Smooth muscle cell of bladder (primary cell): ENCODE data around the gene C9orf40. TPM values are rescaled to one million over a fixed set of nuclear protein-coding genes. Genes with fewer than 3 reads are reported as not detected.

Experiments
- total RNA-seq: library from RNA; depleted of rRNA; stranded (reverse); fragments of >200 nt; gene quantifications from 2 replicates; pipeline ENCODE4 v1.2.3, GENCODE V29; 2014

C9orf40 gene, protein sequence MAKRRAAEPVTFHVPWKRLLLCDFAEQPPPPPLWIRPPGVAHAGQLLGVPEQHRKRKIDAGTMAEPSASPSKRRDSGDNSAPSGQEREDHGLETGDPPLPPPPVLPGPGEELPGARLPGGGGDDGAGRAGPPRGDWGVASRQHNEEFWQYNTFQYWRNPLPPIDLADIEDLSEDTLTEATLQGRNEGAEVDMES
- 1.3 and 1.7 TPM in 2 replicates for total RNA-seq

DNA sequence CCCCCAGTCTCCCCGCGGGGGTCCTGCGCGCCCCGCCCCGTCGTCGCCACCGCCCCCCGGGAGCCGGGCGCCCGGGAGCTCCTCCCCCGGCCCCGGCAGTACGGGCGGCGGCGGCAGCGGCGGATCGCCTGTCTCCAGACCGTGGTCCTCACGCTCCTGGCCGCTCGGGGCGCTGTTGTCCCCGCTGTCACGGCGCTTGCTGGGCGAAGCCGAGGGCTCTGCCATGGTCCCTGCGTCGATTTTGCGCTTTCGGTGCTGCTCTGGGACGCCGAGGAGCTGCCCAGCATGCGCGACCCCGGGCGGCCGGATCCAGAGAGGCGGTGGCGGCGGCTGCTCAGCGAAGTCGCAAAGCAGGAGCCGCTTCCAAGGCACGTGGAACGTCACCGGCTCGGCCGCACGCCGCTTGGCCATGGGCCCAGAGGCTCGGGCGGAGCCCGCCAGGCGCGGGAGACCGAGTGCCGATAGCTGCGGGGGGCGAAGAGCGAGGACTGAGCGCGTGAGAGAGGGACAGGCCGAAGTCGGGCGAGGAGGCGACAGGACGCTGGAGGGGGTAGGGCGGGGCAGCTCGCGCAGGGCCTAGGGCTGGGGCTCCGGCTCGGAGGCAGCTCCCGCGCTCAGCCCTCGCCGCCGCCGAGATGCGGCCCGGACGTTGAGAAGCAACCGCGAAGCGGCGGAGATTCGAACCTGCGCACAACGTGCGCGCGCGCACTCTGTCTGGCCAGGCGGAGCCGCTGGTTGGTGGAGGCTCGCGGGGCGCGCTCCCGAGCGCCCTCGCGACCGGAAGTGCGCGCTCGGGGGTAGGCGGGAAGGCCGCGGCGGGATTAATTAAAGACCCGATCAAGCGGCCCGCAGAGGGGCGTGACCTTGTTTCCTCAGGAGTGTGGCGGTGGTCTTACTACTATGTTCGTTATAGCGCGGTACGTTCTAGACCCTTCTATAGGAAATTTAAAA, at the start of gene C9orf40:
Gene C9orf40, minus strand, starts transcription at position 712 of the 951 bp plus-strand sequence. Its CDS starts 301 bp downstream, at position 411.

Other genes with a start within 250 kb of the C9orf40 start
- 0.09 and 0.28 TPM in 2 replicates for gene TRPM6, start 65.0 kb downstream of the C9orf40 start, total RNA-seq
- gene CARNMT1, start 75.4 kb upstream of the C9orf40 start, total RNA-seq, result 24.5 TPM in 2 replicates
- gene NMRK1, start 135.2 kb upstream of the C9orf40 start, total RNA-seq, result 8.9 and 11.2 TPM in 2 replicates
- 39.6 and 42.4 TPM in 2 replicates for gene OSTF1, start 135.6 kb upstream of the C9orf40 start, total RNA-seq